Measurements from ENCODE around the gene CDH23. TPM values are rescaled to one million over a fixed set of nuclear protein-coding genes. Genes with fewer than 3 reads are reported as not detected.

The CDH23 gene
- total RNA-seq, 2 donors from 2014 or later: 8.1 to 9.0 TPM

DNA sequence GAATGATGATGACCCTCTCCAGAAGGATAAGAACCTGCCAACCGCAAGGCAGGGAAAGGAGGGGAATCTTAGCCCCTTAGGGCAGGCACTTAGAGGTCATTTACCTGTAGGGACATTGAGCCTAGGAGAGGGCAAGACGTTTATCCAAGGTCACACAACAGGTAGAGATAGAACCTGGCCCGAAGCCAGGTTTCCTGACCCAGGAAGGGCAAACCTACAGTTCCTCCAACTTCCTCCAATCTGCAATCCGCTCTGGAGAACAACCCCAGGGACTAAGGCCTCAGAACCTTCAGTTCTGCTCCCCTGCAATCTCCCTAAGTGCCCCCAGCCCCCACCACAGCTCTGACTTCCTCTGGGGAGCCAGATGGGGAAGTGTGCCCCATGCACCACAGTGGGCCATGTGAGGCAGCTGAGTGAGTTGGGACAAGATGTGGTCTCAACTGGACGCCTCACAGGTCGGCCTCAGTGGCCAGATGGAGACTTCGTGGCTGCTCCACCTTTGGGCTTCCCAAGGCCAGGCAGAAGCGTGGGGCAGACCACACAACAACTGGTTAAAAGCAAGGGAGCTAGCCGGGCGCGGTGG, 455.7 kb downstream of the CDH23 start:
- Mint-ChIP-seq H3K4me1 (peaks cover 30% of the 10 kb centered on the region), H3K27me3 (no peaks in the 10 kb centered on the region), H3K4me3 (peak overlapping the region; percentile 28), H3K27ac (no peak overlapping the region), H3K36me3 (ENCODE audit: low read depth) (no peaks in the 10 kb centered on the region)
- DNase-seq (peak in 1 of 3 donors; percentile 8), ATAC-seq (no peak)
- no peaks in the 10 kb centered on the region for H3K9me3 ChIP-seq (ENCODE audit: control insufficient read depth, low read length, poor library complexity, severe bottlenecking)

DNA sequence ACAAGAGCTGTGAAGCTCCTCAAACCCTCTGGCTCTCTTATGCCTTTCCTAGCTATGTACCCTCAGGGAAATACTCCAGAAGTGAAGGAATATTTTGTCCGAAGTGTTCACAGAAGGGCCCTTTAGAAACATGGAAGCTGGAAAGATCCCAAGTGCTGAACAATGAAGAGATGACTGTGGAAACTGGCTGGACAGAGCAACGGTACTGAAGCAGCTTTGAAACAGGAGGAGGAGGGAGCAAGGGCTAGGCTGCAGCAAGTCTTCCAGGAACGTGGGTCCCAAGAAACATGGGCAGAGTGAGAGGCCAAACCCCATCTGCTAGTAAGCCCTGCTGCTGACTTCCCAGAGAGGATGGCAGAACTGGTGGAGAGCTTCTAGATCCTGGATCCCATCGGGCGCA, 457.3 kb downstream of the CDH23 start:
- peaks cover 21% of the 10 kb centered on the region for H3K4me1 Mint-ChIP-seq
- H3K27ac Mint-ChIP-seq: no peak overlapping the region
- no peaks in the 10 kb centered on the region for H3K36me3 Mint-ChIP-seq (ENCODE audit: low read depth)
- no peak for DNase-seq
- no peak for ATAC-seq
- no peaks in the 10 kb centered on the region for H3K9me3 ChIP-seq (ENCODE audit: control insufficient read depth, low read length, poor library complexity, severe bottlenecking)
- H3K27me3 Mint-ChIP-seq: no peaks in the 10 kb centered on the region
- H3K4me3 Mint-ChIP-seq: no peak overlapping the region

DNA sequence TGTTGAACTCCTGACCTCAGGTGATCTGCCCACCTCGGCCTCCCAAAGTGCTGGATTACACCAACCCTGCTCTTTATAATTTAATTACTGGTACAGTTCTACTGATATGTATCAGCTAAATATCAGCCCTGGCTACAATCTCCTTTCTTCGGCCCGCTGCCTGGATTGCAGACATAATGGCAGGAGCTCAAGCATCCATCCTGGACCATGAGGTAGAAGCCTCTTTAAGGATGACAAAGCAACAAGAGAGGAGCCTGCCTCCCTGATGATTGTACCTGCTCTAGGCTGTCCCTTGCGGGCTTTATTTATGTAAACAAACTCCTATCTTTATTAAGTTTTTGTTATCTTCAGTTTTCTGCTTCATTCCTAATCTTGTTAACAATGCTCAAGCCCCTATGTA, 459.9 kb downstream of the CDH23 start:
- H3K36me3 Mint-ChIP-seq (ENCODE audit: low read depth): no peaks in the 10 kb centered on the region
- no peak overlapping the region for H3K27ac Mint-ChIP-seq
- no peak overlapping the region for H3K4me3 Mint-ChIP-seq
- DNase-seq (no peak), ATAC-seq (no peak)
- H3K27me3 Mint-ChIP-seq: no peaks in the 10 kb centered on the region
- no peaks in the 10 kb centered on the region for H3K9me3 ChIP-seq (ENCODE audit: control insufficient read depth, low read length, poor library complexity, severe bottlenecking)
- peaks cover 4% of the 10 kb centered on the region for H3K4me1 Mint-ChIP-seq

DNA sequence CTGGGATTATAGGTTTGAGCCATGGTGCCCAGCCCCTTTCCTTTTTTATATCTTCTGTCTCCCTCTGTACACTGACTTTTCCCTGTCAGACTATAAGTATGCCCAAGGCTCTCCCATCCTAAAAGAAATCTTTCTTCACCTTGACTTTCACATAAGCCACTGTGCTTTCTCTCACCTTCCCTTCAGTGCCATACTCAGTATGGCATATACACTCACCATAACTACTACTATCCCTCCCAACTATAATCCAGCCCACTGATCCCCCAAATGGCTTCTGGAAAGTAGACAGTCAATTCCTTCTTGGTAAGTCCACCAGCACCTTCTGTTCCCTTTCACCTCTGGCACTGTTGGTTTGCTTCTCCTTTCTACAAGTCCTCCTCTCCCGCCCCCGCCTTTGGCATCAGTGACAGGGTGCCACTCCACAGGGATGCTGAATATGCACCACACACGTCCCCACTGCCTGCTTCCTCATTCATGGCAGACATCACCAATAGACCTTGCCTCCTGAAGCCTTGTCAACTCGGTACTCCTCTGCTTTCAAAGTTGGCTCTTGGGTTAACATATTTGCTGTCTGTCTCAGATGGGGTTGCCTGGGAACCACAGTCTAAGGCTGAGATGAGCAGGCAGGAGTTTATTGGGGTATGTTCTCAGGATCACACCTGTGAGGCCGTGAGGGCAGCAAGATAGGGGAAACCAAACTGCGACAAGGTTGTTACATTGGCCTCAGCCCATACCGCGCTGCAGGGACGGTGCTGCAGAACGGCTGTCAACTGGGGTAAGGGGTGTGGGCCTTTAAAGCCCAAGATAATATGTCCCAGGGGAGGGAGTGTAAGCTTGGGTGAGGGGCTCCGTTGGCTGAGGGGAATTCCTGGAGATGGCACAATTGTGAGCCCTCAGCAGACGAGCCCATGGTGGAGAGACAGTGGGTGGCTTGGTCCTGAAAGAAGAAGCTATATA, 461.5 kb downstream of the CDH23 start:
- no peaks in the 10 kb centered on the region for H3K27me3 Mint-ChIP-seq
- DNase-seq: no peak
- peaks cover 4% of the 10 kb centered on the region for H3K4me1 Mint-ChIP-seq
- no peak for ATAC-seq
- H3K4me3 Mint-ChIP-seq: no peak overlapping the region
- H3K27ac Mint-ChIP-seq: no peak overlapping the region
- H3K36me3 Mint-ChIP-seq (ENCODE audit: low read depth): no peaks in the 10 kb centered on the region
- no peaks in the 10 kb centered on the region for H3K9me3 ChIP-seq (ENCODE audit: control insufficient read depth, low read length, poor library complexity, severe bottlenecking)

DNA sequence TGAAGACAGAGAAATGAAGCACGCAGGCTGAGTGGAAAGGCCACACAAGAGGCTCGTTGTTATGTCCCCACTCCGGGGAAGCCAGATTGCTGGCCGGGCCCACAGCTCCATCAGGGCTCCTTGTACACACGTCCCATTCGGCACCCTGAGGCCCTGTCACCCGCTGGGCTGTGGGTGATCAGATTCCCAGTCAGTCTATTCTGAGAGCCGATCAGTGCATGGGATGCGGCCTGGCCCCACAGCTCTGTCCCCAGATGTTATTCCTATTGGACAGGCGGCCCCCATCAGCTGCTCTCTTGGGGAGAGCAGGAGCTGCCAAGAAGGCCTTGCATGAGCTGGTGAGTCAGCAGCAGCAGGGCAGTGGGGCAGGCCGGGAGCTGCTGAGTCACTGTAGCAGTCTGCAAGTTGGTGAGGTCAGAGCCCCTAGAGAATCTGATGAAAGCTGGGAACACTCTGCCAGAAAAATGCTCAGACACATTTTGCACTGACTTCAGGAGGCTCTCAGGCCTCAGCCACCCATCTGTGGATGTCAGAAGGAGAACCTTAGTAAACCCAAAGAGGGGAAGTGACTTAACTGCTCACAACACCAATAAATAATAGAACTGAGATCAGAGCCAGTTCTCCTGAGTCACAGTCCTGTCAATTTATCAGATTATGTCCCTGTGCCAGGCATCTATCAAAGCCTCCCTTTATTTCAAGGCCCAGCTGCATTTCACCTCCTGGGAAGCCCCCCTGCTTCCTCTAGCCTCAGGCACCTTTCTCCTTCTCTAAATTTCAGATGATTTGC, 463.7 kb downstream of the CDH23 start:
- no peak for DNase-seq

DNA sequence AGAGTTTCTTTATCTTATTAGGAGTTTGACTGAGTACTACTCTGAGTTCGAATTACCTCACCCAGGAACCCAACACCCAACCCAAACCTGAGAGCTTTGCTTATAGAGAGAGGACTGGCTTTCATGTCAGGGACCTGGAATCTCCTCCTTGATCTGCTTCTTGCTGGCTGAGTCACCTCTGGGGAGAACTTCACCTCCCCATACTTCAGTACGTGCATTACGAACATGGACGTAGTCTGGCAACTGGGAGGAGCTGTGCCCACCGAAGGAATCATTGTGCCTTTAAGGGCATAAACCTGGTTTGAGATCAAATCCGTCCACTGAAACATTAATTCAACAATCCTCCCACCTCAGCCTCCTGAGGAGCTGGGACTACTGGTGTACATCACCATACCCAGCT, 466.5 kb downstream of the CDH23 start:
- no peak for ATAC-seq
- Mint-ChIP-seq H3K27ac (no peak overlapping the region), H3K4me1 (peaks cover under 1% of the 10 kb centered on the region), H3K4me3 (no peak overlapping the region), H3K36me3 (ENCODE audit: low read depth) (no peaks in the 10 kb centered on the region), H3K27me3 (no peaks in the 10 kb centered on the region)
- H3K9me3 ChIP-seq (ENCODE audit: control insufficient read depth, low read length, poor library complexity, severe bottlenecking): no peaks in the 10 kb centered on the region
- no peak for DNase-seq

More for the DNA sequence above, 463.7 kb downstream of the CDH23 start:
- H3K27ac Mint-ChIP-seq: no peak overlapping the region
- no peaks in the 10 kb centered on the region for H3K9me3 ChIP-seq (ENCODE audit: control insufficient read depth, low read length, poor library complexity, severe bottlenecking)
- H3K36me3 Mint-ChIP-seq (ENCODE audit: low read depth): no peaks in the 10 kb centered on the region
- peak; percentile 46 for ATAC-seq
- H3K4me1 Mint-ChIP-seq: peaks cover 4% of the 10 kb centered on the region
- H3K4me3 Mint-ChIP-seq: no peak overlapping the region
- no peaks in the 10 kb centered on the region for H3K27me3 Mint-ChIP-seq

DNA sequence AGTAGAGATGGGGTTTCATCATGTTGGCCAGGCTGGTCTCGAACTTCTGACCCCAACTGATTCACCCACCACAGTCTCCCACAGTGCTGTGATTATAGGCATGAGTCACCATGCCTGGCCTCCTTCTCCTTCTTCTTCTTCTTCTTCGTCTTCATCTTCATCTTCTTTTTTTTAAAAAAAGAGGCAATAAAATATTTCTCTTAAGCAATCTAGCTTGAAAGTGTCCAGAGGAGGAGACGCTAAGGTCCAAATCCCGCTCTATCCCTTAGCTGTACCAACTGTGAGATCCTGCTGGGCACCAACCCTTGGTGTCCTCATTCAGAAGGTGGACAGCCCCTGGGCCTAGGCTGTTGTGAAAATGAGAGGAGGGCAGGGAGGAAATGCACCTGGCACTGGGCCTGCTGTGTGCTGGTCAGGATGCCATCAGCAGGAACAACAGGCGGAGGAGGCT, 468.2 kb downstream of the CDH23 start:
- DNase-seq (no peak), ATAC-seq (no peak)
- no peaks in the 10 kb centered on the region for H3K36me3 Mint-ChIP-seq (ENCODE audit: low read depth)
- H3K9me3 ChIP-seq (ENCODE audit: control insufficient read depth, low read length, poor library complexity, severe bottlenecking): no peaks in the 10 kb centered on the region
- no peaks in the 10 kb centered on the region for H3K27me3 Mint-ChIP-seq
- no peak overlapping the region for H3K4me3 Mint-ChIP-seq
- H3K27ac Mint-ChIP-seq: no peak overlapping the region
- peaks cover 3% of the 10 kb centered on the region for H3K4me1 Mint-ChIP-seq

Other genes with a start within 250 kb of the CDH23 start
- not detected for gene UNC5B, start 184.3 kb upstream of the CDH23 start, total RNA-seq
- gene SLC29A3, start 77.7 kb upstream of the CDH23 start, total RNA-seq: 1 to 10 TPM; 3.2 to 3.3 TPM

Measured in T-helper 17 cell (primary cell).